LNCAP (cell line): ENCODE data around the gene TOR1AIP2.

ENCODE experiments used
- CTCF ChIP-seq: fragments of 450-650 bp; IDR thresholded peaks from 2 replicates; pipeline ENCODE4 v1.5.1; 2017; ENCODE audit warnings: mild to moderate bottlenecking

Gene TOR1AIP2

GRCh38 chr1:179815641-179816040 is 62.0 kb downstream of the TOR1AIP2 start:
- TF ChIP-seq CTCF, result no peak

- no peak for TF ChIP-seq CTCF
These were observed 63.1 kb downstream of the TOR1AIP2 start for GRCh38 chr1:179814546-179814838.

DNA sequence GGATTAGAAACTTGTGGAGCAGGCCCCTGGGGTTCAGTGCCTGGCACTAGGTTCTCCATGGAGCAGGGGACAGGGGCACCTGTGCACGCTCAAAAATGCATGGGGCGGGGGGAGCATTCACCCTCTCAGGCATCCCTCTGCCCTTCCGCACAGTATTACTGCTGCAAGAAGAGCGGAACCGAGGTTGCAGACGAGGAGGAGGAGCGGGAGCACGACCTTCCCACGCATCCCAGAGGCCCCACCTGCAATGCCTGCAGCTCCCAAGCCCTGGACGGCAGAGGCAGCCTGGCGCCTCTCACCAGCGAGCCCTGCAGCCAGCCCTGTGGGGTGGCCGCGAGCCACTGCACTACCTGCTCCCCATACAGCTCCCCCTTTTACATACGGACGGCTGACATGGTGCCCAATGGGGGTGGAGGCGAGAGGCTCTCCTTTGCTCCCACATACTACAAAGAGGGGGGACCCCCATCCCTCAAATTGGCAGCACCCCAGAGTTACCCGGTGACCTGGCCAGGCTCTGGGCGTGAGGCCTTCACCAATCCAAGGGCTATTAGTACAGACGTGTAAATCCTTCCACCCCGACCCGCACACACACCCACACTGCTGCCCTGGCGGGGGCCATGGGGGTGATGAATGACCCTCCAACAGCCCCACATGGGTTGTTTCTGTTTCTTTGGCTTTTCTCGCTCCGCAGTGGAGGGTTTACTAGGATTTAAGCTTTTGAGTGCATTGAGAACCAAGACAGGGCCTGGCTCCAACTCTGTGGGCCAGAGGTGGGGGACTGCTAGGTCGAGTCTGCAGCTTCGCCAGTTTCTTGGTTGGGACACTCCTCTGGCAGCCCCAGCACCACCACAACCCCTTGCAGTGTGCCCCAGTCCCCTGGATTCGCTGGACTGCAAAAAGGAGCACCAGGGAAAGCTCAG is 63.7 kb downstream of the TOR1AIP2 start:
- no peak for TF ChIP-seq CTCF

GRCh38 chr1:179812501-179813292 is 64.9 kb downstream of the TOR1AIP2 start:
- no peak for TF ChIP-seq CTCF

DNA sequence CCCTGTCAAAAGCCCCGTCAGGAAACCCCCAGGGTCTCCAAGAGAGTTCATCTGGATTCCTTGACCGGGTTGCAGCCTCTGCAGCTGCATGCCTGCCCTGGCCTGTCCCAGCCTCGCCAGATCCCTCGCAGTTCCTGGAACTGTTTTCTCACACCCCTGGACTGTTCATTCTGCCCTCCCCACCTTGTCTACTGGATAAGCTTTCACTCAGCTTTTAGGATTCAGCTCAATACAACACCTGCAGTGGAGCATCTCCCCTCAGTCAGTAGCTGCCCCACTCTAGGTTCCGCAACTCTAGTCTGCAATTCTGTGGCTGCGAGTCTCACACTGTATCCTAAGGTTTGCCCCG is 67.3 kb downstream of the TOR1AIP2 start:
- no peak for TF ChIP-seq CTCF

GRCh38 chr1:179809506-179810366 is 67.9 kb downstream of the TOR1AIP2 start:
- peak; percentile 97 for TF ChIP-seq CTCF

DNA sequence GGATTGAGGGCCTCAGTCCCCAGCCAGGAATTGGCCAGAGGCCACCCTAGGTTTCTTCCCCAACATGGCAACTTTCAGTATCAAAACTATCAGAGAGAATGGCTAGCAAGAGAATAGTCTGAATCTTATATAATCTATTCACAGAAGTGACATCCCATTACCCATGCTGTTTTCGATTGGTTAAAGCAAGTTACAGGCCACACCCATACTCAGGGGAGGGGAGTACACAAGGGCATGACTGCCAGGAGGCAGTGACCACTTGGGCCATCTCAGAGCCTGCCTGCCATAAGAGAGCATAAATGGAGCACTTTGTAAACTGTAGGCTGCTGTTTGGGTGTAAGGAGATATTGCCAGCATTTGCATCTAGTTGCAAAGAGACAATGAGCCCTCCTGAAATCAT is 69.1 kb downstream of the TOR1AIP2 start:
- no peak for TF ChIP-seq CTCF
